ENCODE measurements around the gene ANKS1B. TPM values are rescaled to one million over a fixed set of nuclear protein-coding genes. Genes with fewer than 3 reads are reported as not detected.

The ANKS1B gene
- total RNA-seq, 1 donor from 2014 or later, result 11.3 TPM

DNA sequence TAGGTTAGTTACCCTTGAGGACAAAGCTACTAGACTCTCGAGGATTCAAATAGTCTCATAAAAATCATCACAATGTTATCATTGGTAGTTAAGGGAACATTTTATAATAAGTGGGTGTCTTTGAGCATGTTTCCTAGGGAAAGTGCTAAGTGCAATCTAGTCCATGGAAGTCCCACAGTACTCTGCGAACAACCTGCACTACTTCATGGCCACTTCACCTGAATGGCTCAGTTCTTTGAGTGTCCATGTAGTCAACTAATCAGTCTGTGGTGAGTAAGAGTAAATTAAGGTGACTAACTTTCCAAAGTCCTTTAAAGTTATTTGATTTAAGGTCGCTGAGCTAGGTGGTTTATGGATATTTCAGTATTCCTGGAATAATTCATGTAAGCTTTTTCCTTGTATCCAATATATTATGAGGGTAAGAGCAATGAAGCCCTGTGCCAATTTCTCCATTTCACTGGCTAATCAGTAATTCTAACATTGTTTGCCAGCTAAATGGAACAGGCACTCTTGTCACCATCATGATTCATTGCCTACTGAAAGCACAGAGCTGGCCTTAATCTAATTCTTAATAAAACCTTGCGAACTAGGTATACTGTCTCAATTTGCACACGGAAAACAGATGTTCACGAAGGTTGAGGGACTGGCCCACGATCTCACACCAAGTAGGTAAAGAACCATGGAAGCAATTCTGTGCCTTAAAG, 844.6 kb downstream of the ANKS1B start:
- Mint-ChIP-seq H3K36me3 (ENCODE audit: unreplicated experiment) (no peaks in the 10 kb centered on the region), H3K9me3 (ENCODE audit: unreplicated experiment) (peaks cover 3% of the 10 kb centered on the region), H3K27ac (ENCODE audit: unreplicated experiment) (no peak overlapping the region), H3K4me3 (ENCODE audit: unreplicated experiment) (no peak overlapping the region), H3K4me1 (ENCODE audit: low read depth, unreplicated experiment) (no peaks in the 10 kb centered on the region), H3K27me3 (ENCODE audit: unreplicated experiment) (peaks cover 1% of the 10 kb centered on the region)
- TF ChIP-seq CTCF (IDR thresholded peaks at IDR 0.05; ENCODE audit: partially characterized antibody, unreplicated experiment), result no peak
- DNase-seq, result no peak

DNA sequence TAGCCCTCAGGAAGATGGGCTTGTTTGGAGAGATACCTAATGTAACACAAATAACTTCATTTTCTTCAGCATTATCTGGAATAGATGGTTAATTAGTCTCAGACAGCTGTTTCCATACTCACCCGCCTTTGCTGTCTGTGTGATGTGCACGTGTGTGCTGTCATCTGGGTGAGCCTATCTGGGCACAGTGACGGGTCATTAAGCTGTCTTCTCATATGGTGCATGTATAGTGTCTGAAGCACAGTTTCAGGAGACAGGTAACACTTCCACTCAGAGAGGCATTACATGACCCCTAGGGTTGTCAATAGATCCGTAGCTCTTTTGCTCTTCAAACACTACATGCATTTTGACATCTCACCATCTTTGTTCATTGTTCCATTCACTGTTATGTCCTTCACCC, 846.3 kb downstream of the ANKS1B start:
- no peak for DNase-seq
- no peak overlapping the region for H3K4me3 Mint-ChIP-seq (ENCODE audit: unreplicated experiment)

DNA sequence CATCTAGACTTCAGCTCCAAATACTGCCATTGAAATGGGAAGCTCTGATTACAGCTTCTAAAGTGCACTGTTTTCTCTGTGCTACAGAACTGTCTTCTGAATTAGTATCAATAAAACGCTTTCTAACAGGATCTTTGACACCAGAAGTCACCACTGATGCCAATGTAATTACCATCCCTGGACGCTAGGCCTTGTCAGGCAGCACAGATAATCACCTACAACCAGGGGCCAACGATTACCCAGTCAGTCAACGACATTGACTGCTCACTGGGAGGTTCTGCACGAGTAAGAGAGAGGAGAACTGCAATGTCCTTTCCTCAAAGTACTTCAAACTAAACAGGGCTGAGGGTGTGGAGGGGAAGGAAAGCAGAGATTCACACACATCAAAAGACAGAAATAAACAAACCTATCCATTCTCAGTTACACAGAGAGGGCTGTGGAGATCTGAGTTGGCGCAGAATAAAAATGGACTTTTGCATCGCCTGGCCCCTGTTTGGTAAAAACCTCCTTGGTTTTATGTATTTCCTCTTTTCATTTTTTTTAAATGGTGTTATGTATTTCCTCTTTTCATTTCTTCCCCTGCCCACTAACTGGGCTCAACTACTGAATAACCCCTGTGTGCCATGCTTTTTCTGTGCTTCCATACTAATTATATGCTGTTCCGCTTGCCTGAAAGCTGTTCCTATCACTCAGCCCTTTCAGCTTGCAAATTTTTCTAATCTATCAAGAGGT, 847.4 kb downstream of the ANKS1B start:
- DNase-seq, result no peak
- Mint-ChIP-seq H3K4me1 (ENCODE audit: low read depth, unreplicated experiment) (no peaks in the 10 kb centered on the region), H3K27me3 (ENCODE audit: unreplicated experiment) (peaks cover 1% of the 10 kb centered on the region), H3K27ac (ENCODE audit: unreplicated experiment) (no peak overlapping the region), H3K9me3 (ENCODE audit: unreplicated experiment) (peaks cover 3% of the 10 kb centered on the region), H3K4me3 (ENCODE audit: unreplicated experiment) (no peak overlapping the region), H3K36me3 (ENCODE audit: unreplicated experiment) (no peaks in the 10 kb centered on the region)
- peak; percentile 8 for TF ChIP-seq CTCF (IDR thresholded peaks at IDR 0.05; ENCODE audit: partially characterized antibody, unreplicated experiment)

More for the DNA sequence above, 846.3 kb downstream of the ANKS1B start:
- Mint-ChIP-seq H3K27ac (ENCODE audit: unreplicated experiment) (no peak overlapping the region), H3K4me1 (ENCODE audit: low read depth, unreplicated experiment) (no peaks in the 10 kb centered on the region), H3K36me3 (ENCODE audit: unreplicated experiment) (no peaks in the 10 kb centered on the region), H3K27me3 (ENCODE audit: unreplicated experiment) (peaks cover 1% of the 10 kb centered on the region), H3K9me3 (ENCODE audit: unreplicated experiment) (peaks cover 3% of the 10 kb centered on the region)
- no peak for TF ChIP-seq CTCF (IDR thresholded peaks at IDR 0.05; ENCODE audit: partially characterized antibody, unreplicated experiment)

DNA sequence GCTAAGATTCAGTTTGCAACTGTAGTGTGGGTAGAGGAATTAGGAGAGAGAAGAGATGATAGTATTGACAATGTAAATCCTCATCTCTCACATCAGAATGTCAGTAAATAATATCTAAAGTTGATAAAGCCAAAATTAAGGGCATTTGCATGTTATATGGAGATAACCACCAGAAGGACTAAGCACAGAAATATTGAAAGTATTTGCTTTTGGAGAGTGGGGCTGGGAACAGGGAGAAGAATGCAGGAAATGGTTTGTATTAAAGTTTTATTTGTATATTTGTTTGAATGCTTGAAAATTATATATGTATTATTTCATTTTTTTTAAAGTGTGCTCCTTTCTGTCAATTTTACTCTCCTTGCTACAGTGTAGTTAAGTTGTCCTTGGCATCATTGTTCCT, 848.2 kb downstream of the ANKS1B start:
- no peaks in the 10 kb centered on the region for H3K4me1 Mint-ChIP-seq (ENCODE audit: low read depth, unreplicated experiment)
- DNase-seq, result no peak
- TF ChIP-seq CTCF (IDR thresholded peaks at IDR 0.05; ENCODE audit: partially characterized antibody, unreplicated experiment), result no peak
- no peak overlapping the region for H3K27ac Mint-ChIP-seq (ENCODE audit: unreplicated experiment)
- no peaks in the 10 kb centered on the region for H3K36me3 Mint-ChIP-seq (ENCODE audit: unreplicated experiment)
- H3K27me3 Mint-ChIP-seq (ENCODE audit: unreplicated experiment), result peaks cover 1% of the 10 kb centered on the region
- H3K9me3 Mint-ChIP-seq (ENCODE audit: unreplicated experiment), result peaks cover 2% of the 10 kb centered on the region
- H3K4me3 Mint-ChIP-seq (ENCODE audit: unreplicated experiment), result no peak overlapping the region

DNA sequence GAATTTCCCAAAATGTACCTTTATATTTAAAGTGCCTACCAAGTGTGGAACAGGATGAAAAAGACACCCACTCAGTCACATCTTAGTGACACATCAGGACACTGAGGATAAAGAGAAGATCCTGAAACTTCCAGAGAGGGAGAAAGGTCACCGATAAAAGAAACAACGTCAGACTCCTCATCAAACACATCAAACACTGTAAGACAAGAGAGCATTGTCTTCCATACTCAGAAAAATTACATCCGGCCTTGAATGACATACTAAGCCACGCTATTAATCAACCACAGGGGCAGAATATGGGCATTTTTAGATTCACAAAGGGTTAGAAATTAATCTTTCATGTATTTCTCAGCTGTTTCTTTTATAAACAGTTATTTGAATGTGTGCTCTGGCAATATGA, 849.4 kb downstream of the ANKS1B start:
- Mint-ChIP-seq H3K4me1 (ENCODE audit: low read depth, unreplicated experiment) (no peaks in the 10 kb centered on the region), H3K27ac (ENCODE audit: unreplicated experiment) (no peak overlapping the region), H3K4me3 (ENCODE audit: unreplicated experiment) (no peak overlapping the region), H3K36me3 (ENCODE audit: unreplicated experiment) (no peaks in the 10 kb centered on the region), H3K27me3 (ENCODE audit: unreplicated experiment) (peaks cover 1% of the 10 kb centered on the region), H3K9me3 (ENCODE audit: unreplicated experiment) (peaks cover 2% of the 10 kb centered on the region)
- no peak for TF ChIP-seq CTCF (IDR thresholded peaks at IDR 0.05; ENCODE audit: partially characterized antibody, unreplicated experiment)
- DNase-seq, result no peak

All from glutamatergic neuron (in vitro differentiated cells).